T-helper 1 cell (primary cell): ENCODE results near the gene GAS2L2.
A peak's percentile ranks its signal among the peaks of the same experiment; 100 is the strongest.
"Not testable (repeated sequence)": the region's sequence is repeated elsewhere in the genome, so short reads cannot be mapped to it uniquely, and the experiment has no call there.

Experiments used
- DNase-seq, 5 donors: peaks; one replicate each; pipeline ENCODE4 v3.0.0-alpha.2; 2012 to 2020

GAS2L2 gene

GRCh38 chr17:35773129-35773528 is 20.1 kb upstream of the GAS2L2 start:
- DNase-seq: no peak

DNA sequence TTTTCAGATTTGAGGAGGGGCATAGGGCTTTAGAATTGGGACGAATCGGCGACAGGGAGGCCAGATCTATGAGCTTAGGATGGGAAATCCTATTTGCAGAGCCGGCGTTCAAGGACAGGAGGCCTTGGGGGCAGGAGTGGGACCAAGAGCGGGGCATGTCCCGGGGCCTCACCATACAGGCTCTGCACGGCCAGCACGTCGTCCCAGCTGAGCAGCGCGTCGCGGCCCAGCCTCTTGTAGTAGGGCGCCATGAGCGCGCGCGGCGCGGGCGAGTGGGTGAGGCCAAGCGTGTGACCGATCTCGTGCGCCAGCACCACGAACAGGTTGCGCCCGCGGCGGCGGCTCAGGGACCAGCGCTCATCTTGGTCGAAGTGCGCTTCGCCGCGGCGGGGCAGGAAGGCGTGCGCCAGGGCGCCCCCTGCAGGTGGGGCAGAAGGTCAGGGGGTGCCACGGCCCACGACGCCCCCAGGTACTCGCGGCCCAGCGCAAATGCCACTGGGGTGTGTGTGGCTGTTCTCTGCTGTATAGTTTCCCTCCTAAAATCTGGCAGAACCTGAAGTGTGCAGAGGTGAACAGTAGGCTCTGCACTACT is 17.0 kb upstream of the GAS2L2 start:
- DNase-seq: no peak

DNA sequence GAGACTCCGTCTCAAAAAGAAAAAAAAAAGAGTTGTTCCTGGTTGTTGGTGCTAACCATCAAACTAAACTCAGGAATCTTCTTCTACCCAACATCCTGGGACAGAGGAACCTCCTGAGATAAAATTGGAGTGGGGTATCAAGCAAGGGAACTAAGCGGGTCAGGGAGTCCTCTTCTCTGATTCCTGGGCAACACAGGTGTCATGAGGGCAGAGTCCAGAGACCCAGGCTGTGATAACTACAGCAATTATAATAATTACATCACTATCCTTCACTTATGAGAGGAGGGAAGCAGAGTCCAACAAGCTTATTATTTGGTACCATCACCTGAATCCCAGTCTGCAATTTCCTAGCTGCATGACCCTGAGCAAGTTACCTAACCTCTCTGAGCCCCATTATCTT is 15.8 kb upstream of the GAS2L2 start:
- DNase-seq: no peak

DNA sequence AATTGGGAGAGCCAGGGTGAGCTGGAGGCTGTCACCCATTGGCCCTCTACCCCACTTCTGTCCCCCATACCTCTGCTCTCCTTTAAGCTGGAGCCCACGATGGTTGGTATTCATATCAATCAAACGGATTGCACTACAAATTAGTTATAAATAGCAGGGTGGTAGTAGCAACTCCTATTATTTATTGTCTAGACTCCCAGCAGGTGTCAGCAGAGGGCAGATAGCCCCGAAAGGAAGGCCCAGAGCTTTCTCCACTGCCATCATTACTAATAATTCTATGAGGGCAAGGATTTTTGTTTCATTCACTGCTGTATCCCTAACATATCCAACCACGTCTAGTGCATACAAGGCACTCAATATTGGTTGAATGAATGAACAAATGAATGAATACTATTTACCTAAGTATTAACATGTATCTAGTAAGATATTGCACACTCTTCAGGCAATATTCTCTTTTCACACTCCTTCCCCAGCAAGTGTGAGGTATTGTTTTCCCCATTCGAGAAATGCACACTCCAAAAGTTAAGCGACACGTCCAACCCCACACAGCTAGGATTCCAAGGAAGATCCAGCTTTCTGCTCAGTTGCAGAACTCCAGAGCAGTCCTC is 14.0 kb upstream of the GAS2L2 start:
- DNase-seq: no peak

DNA sequence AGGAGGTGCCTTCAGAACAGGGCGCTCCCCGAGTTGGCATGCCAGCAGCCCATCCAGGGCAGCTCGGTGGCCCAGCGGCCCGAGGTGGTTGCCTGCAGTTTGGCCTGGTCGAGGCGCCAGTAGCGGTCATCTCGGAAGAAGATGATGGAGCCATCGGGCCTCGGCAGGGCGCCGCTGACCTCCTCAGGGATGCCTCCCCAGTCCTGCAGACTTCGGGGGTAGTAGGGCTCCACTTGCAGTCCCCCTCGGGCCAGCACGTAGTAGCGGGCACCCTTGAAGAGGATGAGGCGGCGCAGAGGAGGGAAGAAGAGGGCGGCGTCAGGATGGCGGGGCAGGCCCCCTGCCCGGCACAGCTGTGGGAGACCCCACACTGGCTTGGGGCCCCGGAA is 13.4 kb upstream of the GAS2L2 start:
- no peak for DNase-seq

GRCh38 chr17:35765756-35766488 is 12.9 kb upstream of the GAS2L2 start:
- no peak for DNase-seq

GRCh38 chr17:35765086-35765710 is 12.2 kb upstream of the GAS2L2 start:
- no peak for DNase-seq

GRCh38 chr17:35764123-35764991 is 11.3 kb upstream of the GAS2L2 start:
- DNase-seq: peak; percentile 71 to 90 (median 79)

DNA sequence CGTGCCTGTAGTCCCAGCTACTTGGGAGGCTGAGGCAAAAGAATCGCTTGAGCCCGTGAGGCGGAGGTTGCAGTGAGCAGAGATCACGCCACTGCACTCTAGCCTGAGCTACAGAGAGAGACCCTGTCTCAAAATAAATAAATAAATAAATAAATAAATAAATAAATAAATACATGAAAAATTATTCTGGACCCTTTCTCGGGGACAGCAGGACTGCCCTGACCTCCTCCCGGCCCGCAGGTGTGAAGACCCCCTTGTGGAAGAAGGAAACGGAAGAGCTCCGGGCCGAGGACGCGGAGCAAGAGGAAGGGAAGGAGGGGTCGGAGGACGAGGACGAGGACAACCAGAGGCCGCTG is 10.7 kb upstream of the GAS2L2 start:
- DNase-seq: no peak

GRCh38 chr17:35761601-35762000 is 8.6 kb upstream of the GAS2L2 start:
- no peak for DNase-seq

- no peak for DNase-seq
Measured at GRCh38 chr17:35760587-35760986, 7.5 kb upstream of the GAS2L2 start, which contains the start of gene C17orf50. Gene C17orf50 (plus strand): TSS chr17:35760887. CDS start chr17:35760942, 55 bp downstream.

- DNase-seq: no peak
Measured at GRCh38 chr17:35757243-35757642, 4.2 kb upstream of the GAS2L2 start.

- DNase-seq: no peak
Measured at GRCh38 chr17:35752471-35752870, 568 bp downstream of the GAS2L2 start.

GRCh38 chr17:35751541-35751940 is 1.5 kb downstream of the GAS2L2 start:
- DNase-seq: not testable (repeated sequence)

GRCh38 chr17:35750526-35751395 is 2.3 kb downstream of the GAS2L2 start:
- DNase-seq: no peak

DNA sequence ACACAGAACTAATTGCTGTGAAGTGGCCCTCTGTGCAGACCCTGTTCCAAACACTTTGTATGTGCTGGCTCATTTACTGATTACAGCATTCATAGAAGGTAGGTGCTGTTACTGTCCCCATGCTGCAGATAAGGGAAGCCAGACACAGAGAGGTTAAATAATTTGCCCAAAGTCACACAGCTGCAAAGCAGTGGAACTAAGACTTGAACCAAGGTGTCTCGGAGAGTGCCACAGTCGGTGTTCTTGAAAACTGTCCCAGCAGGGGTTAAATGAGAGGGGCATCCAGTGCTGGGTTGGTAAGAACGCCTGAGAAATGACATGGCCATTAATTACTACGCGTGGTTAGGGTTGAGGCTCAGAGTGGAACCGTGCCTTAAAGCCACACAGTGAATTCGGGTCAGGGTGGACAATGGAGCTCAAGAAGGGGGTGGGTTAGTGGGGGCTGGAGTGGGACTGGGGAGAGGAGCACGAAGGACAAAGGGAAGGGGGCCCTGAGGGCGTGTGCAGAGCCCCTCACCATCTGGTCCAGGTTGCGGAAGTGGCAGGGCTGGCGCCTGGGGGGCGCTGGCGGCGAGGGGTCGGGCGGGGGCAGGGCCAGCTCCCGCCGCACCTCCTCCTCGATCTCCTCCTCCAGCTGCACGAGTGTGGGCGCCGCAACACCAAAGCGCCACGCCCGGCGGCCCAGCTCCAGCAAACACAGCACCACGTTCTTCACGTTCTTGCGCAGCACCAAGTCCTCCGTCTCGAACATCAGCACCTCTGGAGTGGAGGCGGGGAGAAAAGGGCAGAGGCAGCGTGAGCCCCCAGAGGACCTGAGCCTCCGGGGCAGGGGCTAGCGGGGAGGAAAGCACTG is 3.3 kb downstream of the GAS2L2 start:
- DNase-seq: no peak

- no peak for DNase-seq
Measured at GRCh38 chr17:35748979-35749378, 4.1 kb downstream of the GAS2L2 start.

- DNase-seq: no peak
Measured at GRCh38 chr17:35748341-35748841, 4.6 kb downstream of the GAS2L2 start.

- peak; percentile 44 to 74 (median 65) for DNase-seq
Measured at GRCh38 chr17:35747540-35748017, 5.5 kb downstream of the GAS2L2 start.

DNA sequence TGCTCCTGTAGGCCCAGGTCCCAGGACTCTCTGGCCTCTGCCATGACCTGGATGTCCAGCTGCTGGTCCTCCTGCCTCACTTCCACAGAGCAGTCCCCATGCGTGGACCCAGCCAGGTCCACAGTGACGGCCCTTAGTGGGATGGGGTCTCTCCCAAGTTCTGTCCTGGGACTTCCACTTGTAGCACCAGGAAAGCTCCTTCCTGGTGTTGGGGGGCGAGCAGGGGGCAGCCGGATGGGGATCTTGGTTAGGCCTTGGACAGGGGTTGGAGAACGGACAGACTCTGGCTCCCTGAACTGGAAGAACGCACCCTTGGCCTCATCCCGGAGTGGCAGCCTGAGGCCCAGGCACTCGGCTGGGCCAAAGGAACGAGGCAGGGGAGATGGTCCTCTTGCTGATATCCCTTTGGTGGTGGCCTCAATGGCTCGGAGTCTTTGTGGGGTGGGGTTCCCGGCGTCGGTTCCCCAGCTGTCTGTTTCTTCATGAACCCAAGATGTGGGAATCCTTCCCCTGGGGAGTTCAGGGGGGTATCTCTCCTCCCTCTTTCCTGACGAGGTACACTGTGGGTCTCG is 7.2 kb downstream of the GAS2L2 start:
- no peak for DNase-seq
